SK-N-SH treated with all-trans-retinoic acid at 6 μM for 48 hours (cell line): ENCODE measurements around the gene INTU.
A peak's percentile ranks its signal among the peaks of the same experiment; 100 is the strongest.

Experiments
- ATAC-seq: fragments of 200-7000 bp; cut with Tn5 transposase; 3 replicates; pipeline ENCODE4 v1.9.1; 2020; ENCODE audit warnings: mild to moderate bottlenecking, moderate library complexity
- ARNTL ChIP-seq: fragments of 450-650 bp; formaldehyde crosslinking; IDR thresholded peaks from 2 replicates; pipeline ENCODE4 v1.5.0; 2020; ENCODE audit warnings: low read depth, mild to moderate bottlenecking, moderate library complexity, borderline replicate concordance
- BACH2 ChIP-seq: fragments of 250-450 bp; sonication (Bioruptor Pico); IDR thresholded peaks from 2 replicates; pipeline ENCODE4 v1.9.0; 2021; ENCODE audit warnings: mild to moderate bottlenecking, borderline replicate concordance
- CSDC2 ChIP-seq: fragments of 250-450 bp; sonication (Bioruptor Pico); IDR thresholded peaks from 2 replicates; pipeline ENCODE4 v1.5.0; 2020; ENCODE audit warnings: mild to moderate bottlenecking, moderate library complexity
- ESRRG ChIP-seq: fragments of 250-450 bp; sonication (Bioruptor Pico); IDR thresholded peaks from 2 replicates; pipeline ENCODE4 v1.6.1; 2021; ENCODE audit warnings: mild to moderate bottlenecking
- GLIS3 ChIP-seq: fragments of 250-450 bp; sonication (Bioruptor Pico); IDR thresholded peaks from 2 replicates; pipeline ENCODE4 v1.5.0; 2020; ENCODE audit warnings: mild to moderate bottlenecking, moderate library complexity
- ISL1 ChIP-seq: fragments of 250-450 bp; sonication (Bioruptor Pico); IDR thresholded peaks from 2 replicates; pipeline ENCODE4 v2.1.2; 2022; ENCODE audit warnings: mild to moderate bottlenecking, moderate library complexity
- OSR1 ChIP-seq: fragments of 250-450 bp; sonication (Bioruptor Pico); IDR thresholded peaks from 2 replicates; pipeline ENCODE4 v1.8.0; 2022; ENCODE audit warnings: moderate library complexity, mild to moderate bottlenecking, inconsistent platforms
- PATZ1 ChIP-seq: fragments of 250-450 bp; sonication (Bioruptor Pico); IDR thresholded peaks from 2 replicates; pipeline ENCODE4 v1.8.0; 2020; ENCODE audit warnings: mild to moderate bottlenecking, moderate library complexity, borderline replicate concordance
- PPARA ChIP-seq: fragments of 250-450 bp; sonication (Bioruptor Pico); IDR thresholded peaks from 2 replicates; pipeline ENCODE4 v1.5.0; 2020; ENCODE audit warnings: mild to moderate bottlenecking, borderline replicate concordance
- RARB ChIP-seq: fragments of 250-450 bp; sonication (Bioruptor Pico); IDR thresholded peaks from 2 replicates; pipeline ENCODE4 v1.8.0; 2021; ENCODE audit warnings: mild to moderate bottlenecking, moderate library complexity
- SNAI2 ChIP-seq: fragments of 250-450 bp; sonication (Bioruptor Pico); IDR thresholded peaks from 2 replicates; pipeline ENCODE4 v1.5.0; 2020; ENCODE audit warnings: mild to moderate bottlenecking, moderate library complexity
- TCF4 ChIP-seq: fragments of 250-450 bp; sonication (Bioruptor Pico); IDR thresholded peaks from 2 replicates; pipeline ENCODE4 v1.8.0; 2021; ENCODE audit warnings: mild to moderate bottlenecking, moderate library complexity, borderline replicate concordance
- TOX ChIP-seq: fragments of 250-450 bp; sonication (Bioruptor Pico); IDR thresholded peaks from 2 replicates; pipeline ENCODE4 v1.8.0; 2021; ENCODE audit warnings: mild to moderate bottlenecking, moderate library complexity, borderline replicate concordance
- TSHZ2 ChIP-seq: fragments of 250-450 bp; sonication (Bioruptor Pico); IDR thresholded peaks from 2 replicates; pipeline ENCODE4 v1.5.0; 2020; ENCODE audit warnings: mild to moderate bottlenecking, moderate library complexity
- ZC3H10 ChIP-seq: fragments of 250-450 bp; sonication (Bioruptor Pico); IDR thresholded peaks from 2 replicates; pipeline ENCODE4 v1.5.1; 2021; ENCODE audit warnings: mild to moderate bottlenecking, moderate library complexity
- ZFP3 ChIP-seq: fragments of 250-450 bp; sonication (Bioruptor Pico); IDR thresholded peaks from 2 replicates; pipeline ENCODE4 v1.5.0; 2020; ENCODE audit warnings: mild to moderate bottlenecking, moderate library complexity
- ZFP30 ChIP-seq: fragments of 450-650 bp; formaldehyde crosslinking; IDR thresholded peaks from 2 replicates; pipeline ENCODE4 v1.5.0; 2022; ENCODE audit warnings: mild to moderate bottlenecking, moderate library complexity
- ZNF565 ChIP-seq: fragments of 450-650 bp; formaldehyde crosslinking; conservative IDR thresholded peaks from 2 replicates; pipeline ENCODE4 v1.5.0; 2020; ENCODE audit warnings: low read depth, mild to moderate bottlenecking, moderate library complexity
- ZNF70 ChIP-seq: fragments of 450-650 bp; formaldehyde crosslinking; IDR thresholded peaks from 2 replicates; pipeline ENCODE4 v1.5.0; 2020; ENCODE audit warnings: mild to moderate bottlenecking, moderate library complexity
- ZNF8 ChIP-seq: fragments of 450-650 bp; formaldehyde crosslinking; IDR thresholded peaks from 2 replicates; pipeline ENCODE4 v1.5.0; 2020; ENCODE audit warnings: mild to moderate bottlenecking, moderate library complexity
- TF ChIP-seq, protein P1 (sequence below): fragments of 250-450 bp; sonication (Bioruptor Pico); IDR thresholded peaks from 2 replicates; pipeline ENCODE4 v1.5.1; 2020; ENCODE audit warnings: low read depth, mild to moderate bottlenecking, moderate library complexity

The INTU gene

DNA sequence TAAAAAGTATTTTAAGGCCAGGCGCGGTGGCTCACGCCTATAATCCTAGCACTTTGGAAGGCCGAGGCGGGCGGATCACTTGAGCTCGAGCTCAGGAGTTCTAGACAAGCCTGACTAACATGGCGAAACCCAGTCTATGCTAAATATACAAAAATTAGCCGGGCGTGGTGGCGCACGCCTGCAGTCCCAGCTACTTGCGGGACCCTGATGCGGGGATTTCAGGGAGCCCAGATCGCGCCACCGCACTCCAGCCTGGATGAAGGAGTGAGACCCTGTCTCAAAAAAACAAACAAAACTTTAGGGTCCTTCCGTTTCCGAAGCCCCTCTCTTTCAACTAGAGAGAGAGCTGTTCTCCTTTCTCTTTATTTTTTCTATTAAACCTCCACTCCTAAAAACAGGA, 98.6 kb downstream of the INTU start:
- TF ChIP-seq TSHZ2 (CRISPR knock-in tag) (no peak), CSDC2 (CRISPR knock-in tag) (no peak), RARB (CRISPR knock-in tag) (no peak), ESRRG (CRISPR knock-in tag) (no peak), GLIS3 (CRISPR knock-in tag) (no peak), PATZ1 (CRISPR knock-in tag) (no peak), ZNF565 (no peak), ZNF70 (no peak), ARNTL (CRISPR knock-in tag) (no peak)
- TF ChIP-seq, protein P1, sequence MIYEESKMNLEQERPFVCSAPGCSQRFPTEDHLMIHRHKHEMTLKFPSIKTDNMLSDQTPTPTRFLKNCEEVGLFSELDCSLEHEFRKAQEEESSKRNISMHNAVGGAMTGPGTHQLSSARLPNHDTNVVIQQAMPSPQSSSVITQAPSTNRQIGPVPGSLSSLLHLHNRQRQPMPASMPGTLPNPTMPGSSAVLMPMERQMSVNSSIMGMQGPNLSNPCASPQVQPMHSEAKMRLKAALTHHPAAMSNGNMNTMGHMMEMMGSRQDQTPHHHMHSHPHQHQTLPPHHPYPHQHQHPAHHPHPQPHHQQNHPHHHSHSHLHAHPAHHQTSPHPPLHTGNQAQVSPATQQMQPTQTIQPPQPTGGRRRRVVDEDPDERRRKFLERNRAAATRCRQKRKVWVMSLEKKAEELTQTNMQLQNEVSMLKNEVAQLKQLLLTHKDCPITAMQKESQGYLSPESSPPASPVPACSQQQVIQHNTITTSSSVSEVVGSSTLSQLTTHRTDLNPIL (CRISPR knock-in tag), result no peak

DNA sequence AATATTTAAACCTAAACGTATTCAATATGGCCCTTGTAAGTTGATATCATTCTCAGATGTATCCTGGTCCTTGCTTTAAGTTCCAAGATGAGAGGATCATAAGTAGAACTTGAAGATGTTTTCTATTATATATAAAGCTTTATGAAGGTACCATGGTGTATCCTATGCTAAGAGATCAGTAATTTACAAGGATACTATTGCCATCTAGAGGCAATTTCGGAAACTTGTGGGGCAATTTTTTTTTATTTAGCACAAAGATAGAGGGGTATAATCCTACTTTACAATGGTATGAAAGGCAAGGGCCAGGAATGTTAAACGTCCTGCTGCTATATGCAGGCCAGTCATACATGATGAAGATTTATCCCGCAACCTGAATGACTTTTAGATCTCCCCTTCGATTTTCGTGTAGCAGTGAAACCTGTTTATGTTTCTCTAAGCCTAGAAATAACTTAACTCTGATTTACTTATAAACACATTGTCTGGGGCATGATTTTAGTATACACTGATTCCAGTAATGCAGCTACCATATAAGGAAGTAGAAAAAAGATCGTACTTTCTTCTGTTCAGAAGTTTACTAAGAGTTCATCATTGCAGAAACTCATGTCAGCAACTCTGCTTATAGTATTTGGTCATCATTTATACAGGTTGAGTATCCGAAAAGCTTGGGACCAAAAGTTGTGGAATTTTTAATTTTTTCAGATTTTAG, 100.0 kb downstream of the INTU start:
- ATAC-seq, result peak; percentile 94
- TF ChIP-seq ARNTL (CRISPR knock-in tag), result no peak
- no peak for TF ChIP-seq ISL1 (CRISPR knock-in tag)
- TF ChIP-seq ESRRG (CRISPR knock-in tag), result no peak
- no peak for TF ChIP-seq ZNF8 (CRISPR knock-in tag)
- no peak for TF ChIP-seq ZC3H10 (CRISPR knock-in tag)
- no peak for TF ChIP-seq SNAI2
- no peak for TF ChIP-seq TCF4 (CRISPR knock-in tag)
- no peak for TF ChIP-seq TSHZ2 (CRISPR knock-in tag)
- no peak for TF ChIP-seq CSDC2 (CRISPR knock-in tag)
- TF ChIP-seq OSR1 (CRISPR knock-in tag), result no peak

More for the DNA sequence above, 98.6 kb downstream of the INTU start:
- ATAC-seq, result no peak

GRCh38 chr4:127734976-127735375, 102.2 kb downstream of the INTU start:
- ATAC-seq, result no peak
- TF ChIP-seq ZC3H10 (CRISPR knock-in tag), result no peak
- no peak for TF ChIP-seq ZFP3

- TF ChIP-seq ISL1 (CRISPR knock-in tag), result no peak
- TF ChIP-seq ZC3H10 (CRISPR knock-in tag), result no peak
- no peak for TF ChIP-seq OSR1 (CRISPR knock-in tag)
- TF ChIP-seq ZFP30, result no peak
- TF ChIP-seq BACH2 (CRISPR knock-in tag), result no peak
- no peak for TF ChIP-seq ARNTL (CRISPR knock-in tag)
- TF ChIP-seq ZFP3, result no peak
- TF ChIP-seq PATZ1 (CRISPR knock-in tag), result no peak
- no peak for TF ChIP-seq RARB (CRISPR knock-in tag)
- no peak for TF ChIP-seq SNAI2
- no peak for TF ChIP-seq ZNF70
- TF ChIP-seq ESRRG (CRISPR knock-in tag), result no peak
- TF ChIP-seq GLIS3 (CRISPR knock-in tag), result no peak
- TF ChIP-seq PPARA (CRISPR knock-in tag), result no peak
- no peak for TF ChIP-seq CSDC2 (CRISPR knock-in tag)
- no peak for TF ChIP-seq TCF4 (CRISPR knock-in tag)
- no peak for TF ChIP-seq ZNF565
- TF ChIP-seq, protein P1 (CRISPR knock-in tag), result no peak
- TF ChIP-seq TOX (CRISPR knock-in tag), result no peak
- ATAC-seq, result peak; percentile 43
Measured at GRCh38 chr4:127737295-127737694, 104.5 kb downstream of the INTU start.
